HepG2 (cell line): ENCODE data around the gene ETFA. TPM values are rescaled to one million over a fixed set of nuclear protein-coding genes. Genes with fewer than 3 reads are reported as not detected.

Experiments used
- ATAC-seq: fragments of 200-7000 bp; cut with Tn5 transposase; 3 replicates; pipeline ENCODE4 v1.9.1; 2020; ENCODE audit warnings: mild to moderate bottlenecking, moderate library complexity
- BruUV-seq: library from RNA; stranded (reverse); fragments of 400-500 nt; replicated peaks from 2 replicates; lab custom pipeline; 2021; lab: Mats Ljungman, UMichigan
- CTCF ChIA-PET: fragments of 300-600 bp; formaldehyde crosslinking; extraction: SDS; loops from one replicate; lab custom pipeline; 2021; ENCODE audit warnings: low total read pairs, inconsistent platforms, low intra/inter-chr PET ratio; lab: Yijun Ruan, JAX
- POLR2A ChIA-PET: fragments of 350-600 bp; sonication (Branson Sonifier 250); formaldehyde crosslinking; loops from one replicate; lab custom pipeline; 2020; ENCODE audit warnings: antibody characterized with exemption, inconsistent platforms; lab: Yijun Ruan, JAX
- DNase-seq: peaks from one replicate; pipeline ENCODE4 v3.0.0-alpha.2; 2015; ENCODE audit warnings: low spot score
- FAIRE-seq: peaks from 3 replicates; lab custom pipeline; 2011; peaks lifted over from hg19 to GRCh38; lab: Jason Lieb, UNC
- H2AFZ ChIP-seq: one replicate; pipeline ENCODE4 v1.6.1; 2011; ENCODE audit warnings: low read length, inconsistent platforms
- H3K27ac ChIP-seq: fragments of 300-600 bp; 3 replicates; pipeline ENCODE4 v1.8.0; 2011; ENCODE audit warnings: mixed run types, mild to moderate bottlenecking, mixed read lengths, low read length, inconsistent platforms; ENCODE audit not compliant: insufficient read depth; ENCODE audit errors: extremely low read length
- H3K27me3 ChIP-seq, 2 experiments: fragments of 200-600 bp in 1 of 2; 2 replicates in 1 of 2; 3 replicates in 1 of 2; pipeline versions ENCODE4 v1.6.0 to v1.8.0; 2011; ENCODE audit warnings: low read length in 2 of 2, mild to moderate bottlenecking in 2 of 2, moderate library complexity in 2 of 2, inconsistent platforms in 1 of 2; ENCODE audit not compliant: insufficient read depth in 2 of 2, control insufficient read depth in 1 of 2
- H3K36me3 ChIP-seq, 2 experiments: fragments of 200-600 bp in 1 of 2; replicated peaks in 1 of 2; 2 replicates in 1 of 2; 3 replicates in 1 of 2; pipeline versions ENCODE4 v1.5.1 to v1.8.0; 2011; ENCODE audit warnings: low read length in 2 of 2, inconsistent platforms in 1 of 2; ENCODE audit not compliant: insufficient read depth in 2 of 2, control insufficient read depth in 1 of 2
- H3K4me1 ChIP-seq: 2 replicates; pipeline ENCODE4 v1.5.1; 2012; ENCODE audit warnings: low read length, inconsistent platforms; ENCODE audit not compliant: insufficient read depth
- H3K4me2 ChIP-seq: 2 replicates; pipeline ENCODE4 v1.6.0; 2011; ENCODE audit warnings: low read depth, low read length, inconsistent platforms
- H3K4me3 ChIP-seq, 3 experiments: fragments of 200-600 bp in 1 of 3; sonication (generic), shearing (Covaris generic) in 1 of 3; replicated peaks in 1 of 3; 2 replicates each; pipeline ENCODE4 v1.5.1; 2011 to 2016; ENCODE audit warnings: low read length in 3 of 3, inconsistent platforms in 2 of 3, low read depth in 2 of 3, mild to moderate bottlenecking in 2 of 3, control low read depth in 1 of 3, mixed read lengths in 1 of 3; ENCODE audit not compliant: insufficient read depth in 1 of 3
- H3K79me2 ChIP-seq: one replicate; pipeline ENCODE4 v1.6.1; 2011; ENCODE audit warnings: low read length, inconsistent platforms; ENCODE audit not compliant: insufficient read depth
- H3K9ac ChIP-seq: 2 replicates; pipeline ENCODE4 v1.6.0; 2011; ENCODE audit warnings: mild to moderate bottlenecking, low read depth, low read length, inconsistent platforms; ENCODE audit not compliant: insufficient read depth
- H3K9me3 ChIP-seq: 2 replicates; pipeline ENCODE4 v1.5.1; 2012; ENCODE audit warnings: mild to moderate bottlenecking, low read length
- H4K20me1 ChIP-seq: 2 replicates; pipeline ENCODE4 v1.6.0; 2011; ENCODE audit warnings: inconsistent platforms, mild to moderate bottlenecking, low read length, moderate library complexity; ENCODE audit not compliant: insufficient read depth
- BHLHE40 ChIP-seq: IDR thresholded peaks from 2 replicates; pipeline ENCODE4 v1.6.1; 2011; ENCODE audit warnings: low read length, improper control_type of control experiment
- FOXK2 ChIP-seq: fragments of 450-650 bp; IDR thresholded peaks from 2 replicates; pipeline ENCODE4 v1.6.1; 2016
- KLF13 ChIP-seq: sonication (generic); formaldehyde crosslinking; IDR thresholded peaks from 2 replicates; pipeline ENCODE4 v1.4.0; 2020; ENCODE audit warnings: mild to moderate bottlenecking, missing genetic modification reagents
- MNT ChIP-seq: fragments of 450-650 bp; IDR thresholded peaks from 2 replicates; pipeline ENCODE4 v1.6.1; 2016
- MYC ChIP-seq: sonication (generic); formaldehyde crosslinking; IDR thresholded peaks from 2 replicates; pipeline ENCODE4 v1.9.0; 2021; ENCODE audit warnings: missing genetic modification reagents, borderline replicate concordance
- PCBP1 ChIP-seq: fragments of 200-400 bp; formaldehyde crosslinking; IDR thresholded peaks from 2 replicates; pipeline ENCODE4 v1.6.1; 2017; ENCODE audit warnings: mild to moderate bottlenecking, low read depth, low read length, borderline replicate concordance
- PREB ChIP-seq: sonication (generic); formaldehyde crosslinking; IDR thresholded peaks from 2 replicates; pipeline ENCODE4 v1.4.0; 2020; ENCODE audit warnings: missing genetic modification reagents
- STAT5B ChIP-seq: sonication (generic); formaldehyde crosslinking; IDR thresholded peaks from 2 replicates; pipeline ENCODE4 v1.4.0; 2020; ENCODE audit warnings: missing genetic modification reagents
- ZNF451 ChIP-seq: sonication (generic); formaldehyde crosslinking; IDR thresholded peaks from 2 replicates; pipeline ENCODE4 v1.5.0; 2020; ENCODE audit warnings: mild to moderate bottlenecking, missing genetic modification reagents
- ZNF713 ChIP-seq: sonication (generic); formaldehyde crosslinking; IDR thresholded peaks from 2 replicates; pipeline ENCODE4 v1.4.0; 2020; ENCODE audit warnings: mild to moderate bottlenecking, missing genetic modification reagents
- ZNF724P ChIP-seq: sonication (generic); formaldehyde crosslinking; IDR thresholded peaks from 2 replicates; pipeline ENCODE4 v1.8.0; 2022; ENCODE audit warnings: missing genetic modification reagents, borderline replicate concordance
- WGBS: methylation state at CpG from one replicate; pipeline ENCODE4 v1.1.6; 2017; ENCODE audit warnings: low lambda C conversion rate; 5-methylcytosine and 5-hydroxymethylcytosine counted together
- in situ Hi-C: cut with HindIII; loops from 2 replicates; pipeline ENCODE4 v1.10.0; 2017; ENCODE audit warnings: low pct_unique_long_range_greater_than_20kb; ENCODE audit not compliant: extremely low pct_ligation_motif_present
- intact Hi-C: fragments of 100-400 bp; cut with micrococcal nuclease; formaldehyde crosslinking; loops from one replicate; pipeline ENCODE4 v1.10.0; 2022; ENCODE audit not compliant: unreplicated experiment
- polyA plus RNA-seq, 8 experiments: library from polyadenylated mRNA; depleted of rRNA in 3 of 8; stranded (reverse) in 7 of 8; unstranded in 1 of 8; fragments of >200 nt; fragmentation: Illumina TruSeq in 4 of 8; extraction: Trizol in 4 of 8; gene quantifications; 2 replicates each; pipeline versions ENCODE4 v1.2.1 to v1.2.3, GENCODE V29; 2011 to 2016; ENCODE audit warnings: low read depth in 4 of 8, missing spikeins in 1 of 8, mixed read lengths in 1 of 8; ENCODE audit not compliant: insufficient read depth in 1 of 8
- total RNA-seq, 5 experiments: library from RNA; depleted of rRNA; stranded (reverse); fragments of >200 nt; fragmentation: Illumina TruSeq; extraction: Trizol; gene quantifications; 2 replicates each; pipeline ENCODE4 v1.2.3, GENCODE V29; 2016; ENCODE audit warnings: low read depth in 1 of 5
- TF ChIP-seq, protein P1 (sequence below): sonication (generic); formaldehyde crosslinking; IDR thresholded peaks from 2 replicates; pipeline ENCODE4 v1.5.1; 2020; ENCODE audit warnings: mild to moderate bottlenecking, missing genetic modification reagents, moderate library complexity
- TF ChIP-seq, protein P2 (sequence below): IDR thresholded peaks from 2 replicates; pipeline ENCODE4 v1.6.1; 2016; ENCODE audit warnings: missing compliant biosample characterization, missing genetic modification reagents, borderline replicate concordance
- TF ChIP-seq, protein P3 (sequence below), 2 experiments: sonication (generic) in 1 of 2; formaldehyde crosslinking in 1 of 2; IDR thresholded peaks; 2 replicates each; pipeline versions ENCODE4 v1.5.1 to v1.6.1; 2011 to 2020; ENCODE audit warnings: borderline replicate concordance in 1 of 2, low read depth in 1 of 2, low read length in 1 of 2, mild to moderate bottlenecking in 1 of 2, missing genetic modification reagents in 1 of 2, moderate library complexity in 1 of 2

The ETFA gene
- total and polyA plus RNA-seq, 2 of the 13 experiments (the other 11 are each of a cell fraction or from before 2014, with no cell fraction given): 291 to 396 TPM

DNA sequence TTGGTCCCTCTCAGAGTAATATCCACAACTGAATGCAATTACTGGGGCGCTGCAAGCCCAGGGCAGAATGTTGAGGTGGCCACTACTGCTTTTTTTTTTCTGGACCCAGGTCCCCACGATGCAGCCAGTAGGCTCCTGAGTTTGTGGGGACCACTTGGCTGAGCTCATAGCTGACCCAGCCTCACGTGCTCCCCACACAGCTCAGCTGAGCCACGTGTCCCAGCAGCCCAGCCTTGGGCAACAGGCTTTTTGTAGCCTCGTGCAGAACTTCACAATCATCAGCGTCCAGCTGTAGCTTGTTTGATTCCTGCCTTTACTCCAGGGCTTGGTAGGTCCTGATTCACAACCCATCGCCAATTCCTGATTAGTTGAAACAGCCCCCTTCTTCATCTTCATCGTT is 117.3 kb downstream of the ETFA start:
- DNase-seq (no peak), FAIRE-seq (no peak), ATAC-seq (no peak)
- Histone ChIP-seq H3K36me3 (no peaks in the 10 kb centered on the region), H2AFZ (no peak overlapping the region), H3K4me1 (peaks cover 63% of the 10 kb centered on the region), H3K9me3 (no peaks in the 10 kb centered on the region), H3K4me2 (0 out of 2 replicates have a peak overlapping the region, but pooled peaks have one; percentile 4), H3K79me2 (no peaks in the 10 kb centered on the region), H3K4me3 (no peak overlapping the region), H3K27ac (no peak overlapping the region), H3K9ac (no peak overlapping the region), H4K20me1 (no peaks in the 10 kb centered on the region), H3K27me3 (peaks cover 1 to 10% of the 10 kb centered on the region in 2 experiments; a peak in 4 of 5 replicates)
- no TSS peak for BruUV-seq
- WGBS: 41% methylated on average over 7 of the region's 8 CpGs
- ChIA-PET CTCF (no interaction called here), POLR2A (no interaction called here)
- intact Hi-C loops (loop anchor here (5.0 to 10.0 kb wide), 2 partner anchors 91 to 138 kb away; no protein-coding TSS in a partner anchor), in situ Hi-C loops (loop anchor here (5.0 to 10.0 kb wide), 2 partner anchors 138 to 671 kb away; no protein-coding TSS in a partner anchor)
- TF ChIP-seq MNT (peak; percentile 22; the same call in 1 of the 2 replicates), PCBP1 (no peak), BHLHE40 (peak; percentile 74), ZNF713 (CRISPR knock-in tag) (no peak), STAT5B (CRISPR knock-in tag) (no peak), PREB (CRISPR knock-in tag) (no peak), KLF13 (CRISPR knock-in tag) (no peak), ZNF724P (CRISPR knock-in tag) (no peak), ZNF451 (CRISPR knock-in tag) (no peak), FOXK2 (no peak), MYC (peak; percentile 50; the same call in 1 of the 2 replicates)
- TF ChIP-seq, protein P1, sequence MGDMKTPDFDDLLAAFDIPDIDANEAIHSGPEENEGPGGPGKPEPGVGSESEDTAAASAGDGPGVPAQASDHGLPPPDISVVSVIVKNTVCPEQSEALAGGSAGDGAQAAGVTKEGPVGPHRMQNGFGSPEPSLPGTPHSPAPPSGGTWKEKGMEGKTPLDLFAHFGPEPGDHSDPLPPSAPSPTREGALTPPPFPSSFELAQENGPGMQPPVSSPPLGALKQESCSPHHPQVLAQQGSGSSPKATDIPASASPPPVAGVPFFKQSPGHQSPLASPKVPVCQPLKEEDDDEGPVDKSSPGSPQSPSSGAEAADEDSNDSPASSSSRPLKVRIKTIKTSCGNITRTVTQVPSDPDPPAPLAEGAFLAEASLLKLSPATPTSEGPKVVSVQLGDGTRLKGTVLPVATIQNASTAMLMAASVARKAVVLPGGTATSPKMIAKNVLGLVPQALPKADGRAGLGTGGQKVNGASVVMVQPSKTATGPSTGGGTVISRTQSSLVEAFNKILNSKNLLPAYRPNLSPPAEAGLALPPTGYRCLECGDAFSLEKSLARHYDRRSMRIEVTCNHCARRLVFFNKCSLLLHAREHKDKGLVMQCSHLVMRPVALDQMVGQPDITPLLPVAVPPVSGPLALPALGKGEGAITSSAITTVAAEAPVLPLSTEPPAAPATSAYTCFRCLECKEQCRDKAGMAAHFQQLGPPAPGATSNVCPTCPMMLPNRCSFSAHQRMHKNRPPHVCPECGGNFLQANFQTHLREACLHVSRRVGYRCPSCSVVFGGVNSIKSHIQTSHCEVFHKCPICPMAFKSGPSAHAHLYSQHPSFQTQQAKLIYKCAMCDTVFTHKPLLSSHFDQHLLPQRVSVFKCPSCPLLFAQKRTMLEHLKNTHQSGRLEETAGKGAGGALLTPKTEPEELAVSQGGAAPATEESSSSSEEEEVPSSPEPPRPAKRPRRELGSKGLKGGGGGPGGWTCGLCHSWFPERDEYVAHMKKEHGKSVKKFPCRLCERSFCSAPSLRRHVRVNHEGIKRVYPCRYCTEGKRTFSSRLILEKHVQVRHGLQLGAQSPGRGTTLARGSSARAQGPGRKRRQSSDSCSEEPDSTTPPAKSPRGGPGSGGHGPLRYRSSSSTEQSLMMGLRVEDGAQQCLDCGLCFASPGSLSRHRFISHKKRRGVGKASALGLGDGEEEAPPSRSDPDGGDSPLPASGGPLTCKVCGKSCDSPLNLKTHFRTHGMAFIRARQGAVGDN (CRISPR knock-in tag): peak; percentile 57
- TF ChIP-seq, protein P2, sequence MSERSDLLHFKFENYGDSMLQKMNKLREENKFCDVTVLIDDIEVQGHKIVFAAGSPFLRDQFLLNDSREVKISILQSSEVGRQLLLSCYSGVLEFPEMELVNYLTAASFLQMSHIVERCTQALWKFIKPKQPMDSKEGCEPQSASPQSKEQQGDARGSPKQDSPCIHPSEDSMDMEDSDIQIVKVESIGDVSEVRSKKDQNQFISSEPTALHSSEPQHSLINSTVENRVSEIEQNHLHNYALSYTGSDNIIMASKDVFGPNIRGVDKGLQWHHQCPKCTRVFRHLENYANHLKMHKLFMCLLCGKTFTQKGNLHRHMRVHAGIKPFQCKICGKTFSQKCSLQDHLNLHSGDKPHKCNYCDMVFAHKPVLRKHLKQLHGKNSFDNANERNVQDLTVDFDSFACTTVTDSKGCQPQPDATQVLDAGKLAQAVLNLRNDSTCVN (CRISPR knock-in tag): no peak
- TF ChIP-seq, protein P3, sequence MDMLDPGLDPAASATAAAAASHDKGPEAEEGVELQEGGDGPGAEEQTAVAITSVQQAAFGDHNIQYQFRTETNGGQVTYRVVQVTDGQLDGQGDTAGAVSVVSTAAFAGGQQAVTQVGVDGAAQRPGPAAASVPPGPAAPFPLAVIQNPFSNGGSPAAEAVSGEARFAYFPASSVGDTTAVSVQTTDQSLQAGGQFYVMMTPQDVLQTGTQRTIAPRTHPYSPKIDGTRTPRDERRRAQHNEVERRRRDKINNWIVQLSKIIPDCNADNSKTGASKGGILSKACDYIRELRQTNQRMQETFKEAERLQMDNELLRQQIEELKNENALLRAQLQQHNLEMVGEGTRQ (IDR thresholded peaks at IDR 0.05; ENCODE audit: low read depth, low read length): peak; percentile 30; the same call in 1 of the 2 replicates
- TF ChIP-seq, protein P3 (CRISPR knock-in tag; IDR thresholded peaks at IDR 0.05; ENCODE audit: borderline replicate concordance): no peak
